ENCODE measurements around the gene RBM20. TPM values are rescaled to one million over a fixed set of nuclear protein-coding genes. Genes with fewer than 3 reads are reported as not detected.

Gene RBM20
- total and polyA plus RNA-seq, 10 of the 15 experiments (the other 5 are each of a cell fraction or from before 2014, with no cell fraction given), result 0.04 to 0.26 (median 0.15) TPM

DNA sequence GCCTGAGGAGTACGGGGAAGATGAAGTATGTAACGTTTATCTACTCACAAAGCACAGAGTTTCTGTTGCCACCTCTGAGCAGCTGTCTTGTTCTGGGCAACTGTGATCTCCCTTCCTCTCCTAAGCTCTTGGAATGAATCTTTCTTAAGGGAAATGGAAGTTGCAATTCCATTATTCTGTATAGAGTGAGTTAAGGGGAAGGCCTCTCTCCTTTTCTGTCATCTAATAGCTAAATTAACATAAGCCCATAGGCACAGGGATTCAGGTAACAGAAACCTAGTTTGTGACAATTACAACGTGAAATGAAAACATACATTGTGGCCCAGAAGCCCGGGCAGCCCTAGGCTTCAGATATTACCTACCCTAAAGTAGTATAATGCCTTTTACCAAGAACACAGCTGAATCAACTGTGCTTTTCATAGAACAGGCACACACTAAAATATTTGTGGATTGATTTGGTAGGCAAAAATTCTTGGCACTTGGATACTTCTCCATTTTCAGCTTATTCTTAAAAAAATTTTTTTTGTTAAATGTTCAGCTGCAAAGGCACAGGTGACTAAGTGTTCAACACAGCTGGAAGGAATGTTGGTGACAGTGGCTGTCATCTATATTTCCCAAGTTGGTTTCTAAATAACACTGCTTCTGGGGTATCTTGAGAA, 223.8 kb downstream of the RBM20 start (continued):
- TF ChIP-seq, protein P1, sequence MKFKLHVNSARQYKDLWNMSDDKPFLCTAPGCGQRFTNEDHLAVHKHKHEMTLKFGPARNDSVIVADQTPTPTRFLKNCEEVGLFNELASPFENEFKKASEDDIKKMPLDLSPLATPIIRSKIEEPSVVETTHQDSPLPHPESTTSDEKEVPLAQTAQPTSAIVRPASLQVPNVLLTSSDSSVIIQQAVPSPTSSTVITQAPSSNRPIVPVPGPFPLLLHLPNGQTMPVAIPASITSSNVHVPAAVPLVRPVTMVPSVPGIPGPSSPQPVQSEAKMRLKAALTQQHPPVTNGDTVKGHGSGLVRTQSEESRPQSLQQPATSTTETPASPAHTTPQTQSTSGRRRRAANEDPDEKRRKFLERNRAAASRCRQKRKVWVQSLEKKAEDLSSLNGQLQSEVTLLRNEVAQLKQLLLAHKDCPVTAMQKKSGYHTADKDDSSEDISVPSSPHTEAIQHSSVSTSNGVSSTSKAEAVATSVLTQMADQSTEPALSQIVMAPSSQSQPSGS (IDR thresholded peaks at IDR 0.05; ENCODE audit: low read length), result no peak
- TF ChIP-seq CBX5 (IDR thresholded peaks at IDR 0.05; ENCODE audit: low read depth), result 0 out of 2 replicates have a peak, but pooled peaks have one; percentile 29

DNA sequence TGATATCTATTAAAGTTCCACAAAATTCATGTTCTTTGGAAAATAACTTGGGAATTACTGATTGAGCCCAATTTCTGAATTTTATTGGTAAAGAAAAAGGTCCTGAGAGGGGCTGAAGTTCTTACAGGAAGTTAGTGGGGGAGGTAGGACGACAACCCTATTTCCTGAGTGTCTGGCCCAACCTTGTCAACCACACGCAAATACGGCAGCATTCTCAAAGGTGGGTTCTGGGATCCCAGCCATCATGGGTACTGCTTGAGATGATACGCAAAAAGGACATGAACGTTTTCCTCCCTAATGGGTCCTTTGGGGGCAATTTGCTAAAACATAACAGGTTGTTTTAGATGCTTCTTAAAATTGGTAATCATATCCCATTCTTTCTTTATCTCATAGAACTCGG, 224.8 kb downstream of the RBM20 start:
- WGBS (ENCODE audit: insufficient coverage, insufficient replicate concordance, low lambda C conversion rate, missing lambda C conversion rate), result 3% methylated on average over 6 of the region's 6 CpGs
- SMC1A ChIA-PET (ENCODE audit: uncharacterized antibody, unreplicated experiment), result interaction anchor here (0.7 to 5.1 kb wide), 9 partner anchors 9 to 76 kb away, joined by 3 to 139 read pairs (median 7); no protein-coding TSS in a partner anchor
- RAD21 ChIA-PET (ENCODE audit: unreplicated experiment), result interaction anchor here (1.0 to 5.3 kb wide), 8 partner anchors 10 to 66 kb away, joined by 3 to 138 read pairs (median 20); no protein-coding TSS in a partner anchor
- ATAC-seq (no peak), FAIRE-seq (no peak), DNase-seq (ENCODE audit: low read depth, low spot score) (no peak)
- Histone ChIP-seq H4K20me1 (ENCODE audit: control insufficient read depth, insufficient read depth) (no peaks in the 10 kb centered on the region), H3K27me3 (replicated peaks in 1 of 2; ENCODE audit: control insufficient read depth in 2 of 2, insufficient read depth in 2 of 2, low read length in 1 of 2) (no peaks in the 10 kb centered on the region), H3K36me3 (ENCODE audit: control insufficient read depth in 2 of 2, insufficient read depth in 2 of 2, low read length in 1 of 2) (no peaks in the 10 kb centered on the region), H3K79me2 (ENCODE audit: control insufficient read depth, insufficient read depth, low read length) (peaks cover 48% of the 10 kb centered on the region), H3K4me2 (ENCODE audit: control insufficient read depth, insufficient read depth) (peak overlapping the region; percentile 85), H3K9me3 (replicated peaks; ENCODE audit: control insufficient read depth, insufficient read depth, low read length) (no peaks in the 10 kb centered on the region), H3K4me3 (peak overlapping the region; percentile 44; the same call in 1 of the 2 replicates), H3K27ac (ENCODE audit: control insufficient read depth, insufficient read depth) (peak overlapping the region; percentile 99), H3K4me1 (ENCODE audit: control insufficient read depth, insufficient read depth, low read length) (peaks cover 68% of the 10 kb centered on the region), H2AFZ (ENCODE audit: control insufficient read depth, low read depth, low read length) (peak overlapping the region; percentile 28), H3K9ac (ENCODE audit: control insufficient read depth, insufficient read depth, low read length) (peak overlapping the region; percentile 56)
- no TSS peak for BruUV-seq (replicated peaks)
- in situ Hi-C loops (cut with MboI) (no loop called here), intact Hi-C loops (cut with micrococcal nuclease; ENCODE audit: unreplicated experiment) (loop anchor here (5.0 kb wide), 1 partner anchor 792 kb away; no protein-coding TSS in a partner anchor)
- POLR2A ChIA-PET, result interaction anchor here (0.6 to 3.3 kb wide), 6 partner anchors 11 to 66 kb away, joined by 3 to 36 read pairs (median 12); partner anchors contain the start of genes BBIP1 and SHOC2
- CTCF ChIA-PET, result interaction anchor here (1.0 to 5.2 kb wide), 8 partner anchors 9 to 65 kb away, joined by 3 to 53 read pairs (median 6); no protein-coding TSS in a partner anchor
- TF ChIP-seq FOXM1 (IDR thresholded peaks at IDR 0.05; ENCODE audit: low read depth, low read length) (no peak), ZNF622 (IDR thresholded peaks at IDR 0.05) (no peak), NFYA (IDR thresholded peaks at IDR 0.05; ENCODE audit: borderline replicate concordance, low read depth, low read length) (no peak), YY1 (IDR thresholded peaks at IDR 0.05; ENCODE audit: low read depth, low read length) (0 out of 2 replicates have a peak, but pooled peaks have one; percentile 22), NFIC (IDR thresholded peaks at IDR 0.05; ENCODE audit: low read depth, low read length) (0 out of 2 replicates have a peak, but pooled peaks have one; percentile 33), CREB1 (IDR thresholded peaks at IDR 0.05; ENCODE audit: low read depth) (0 out of 2 replicates have a peak, but pooled peaks have one; percentile 31), SMC3 (IDR thresholded peaks at IDR 0.05; ENCODE audit: borderline replicate concordance, low read length) (no peak), CREM (IDR thresholded peaks at IDR 0.05; ENCODE audit: low read depth) (peak; percentile 67; the same call in 1 of the 2 replicates), HDAC2 (IDR thresholded peaks at IDR 0.05) (no peak), ETV6 (conservative IDR thresholded peaks at IDR 0.05 in 1 of 2, IDR thresholded peaks at IDR 0.05 in 1 of 2; ENCODE audit: borderline replicate concordance in 1 of 2, low read depth in 1 of 2) (peak in 1 of 2 experiments; percentile 70; a peak in 2 of 4 replicates)
- TF ChIP-seq, protein P2, sequence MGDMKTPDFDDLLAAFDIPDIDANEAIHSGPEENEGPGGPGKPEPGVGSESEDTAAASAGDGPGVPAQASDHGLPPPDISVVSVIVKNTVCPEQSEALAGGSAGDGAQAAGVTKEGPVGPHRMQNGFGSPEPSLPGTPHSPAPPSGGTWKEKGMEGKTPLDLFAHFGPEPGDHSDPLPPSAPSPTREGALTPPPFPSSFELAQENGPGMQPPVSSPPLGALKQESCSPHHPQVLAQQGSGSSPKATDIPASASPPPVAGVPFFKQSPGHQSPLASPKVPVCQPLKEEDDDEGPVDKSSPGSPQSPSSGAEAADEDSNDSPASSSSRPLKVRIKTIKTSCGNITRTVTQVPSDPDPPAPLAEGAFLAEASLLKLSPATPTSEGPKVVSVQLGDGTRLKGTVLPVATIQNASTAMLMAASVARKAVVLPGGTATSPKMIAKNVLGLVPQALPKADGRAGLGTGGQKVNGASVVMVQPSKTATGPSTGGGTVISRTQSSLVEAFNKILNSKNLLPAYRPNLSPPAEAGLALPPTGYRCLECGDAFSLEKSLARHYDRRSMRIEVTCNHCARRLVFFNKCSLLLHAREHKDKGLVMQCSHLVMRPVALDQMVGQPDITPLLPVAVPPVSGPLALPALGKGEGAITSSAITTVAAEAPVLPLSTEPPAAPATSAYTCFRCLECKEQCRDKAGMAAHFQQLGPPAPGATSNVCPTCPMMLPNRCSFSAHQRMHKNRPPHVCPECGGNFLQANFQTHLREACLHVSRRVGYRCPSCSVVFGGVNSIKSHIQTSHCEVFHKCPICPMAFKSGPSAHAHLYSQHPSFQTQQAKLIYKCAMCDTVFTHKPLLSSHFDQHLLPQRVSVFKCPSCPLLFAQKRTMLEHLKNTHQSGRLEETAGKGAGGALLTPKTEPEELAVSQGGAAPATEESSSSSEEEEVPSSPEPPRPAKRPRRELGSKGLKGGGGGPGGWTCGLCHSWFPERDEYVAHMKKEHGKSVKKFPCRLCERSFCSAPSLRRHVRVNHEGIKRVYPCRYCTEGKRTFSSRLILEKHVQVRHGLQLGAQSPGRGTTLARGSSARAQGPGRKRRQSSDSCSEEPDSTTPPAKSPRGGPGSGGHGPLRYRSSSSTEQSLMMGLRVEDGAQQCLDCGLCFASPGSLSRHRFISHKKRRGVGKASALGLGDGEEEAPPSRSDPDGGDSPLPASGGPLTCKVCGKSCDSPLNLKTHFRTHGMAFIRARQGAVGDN (IDR thresholded peaks at IDR 0.05), result peak; percentile 12; the same call in 1 of the 2 replicates

Data from GM12878 (cell line).